Neuronal stem cell (in vitro differentiated cells): ENCODE data around the gene ARL4D.

ENCODE experiments used
- DNase-seq: peaks from one replicate; pipeline ENCODE4 v3.0.0-alpha.2; 2013; ENCODE audit warnings: low spot score
- H2AFZ ChIP-seq: one replicate; pipeline ENCODE4 v1.6.1; 2013; ENCODE audit warnings: mild to moderate bottlenecking, low read length, inconsistent platforms
- H2AK5ac ChIP-seq: 2 replicates; pipeline ENCODE4 v1.6.1; 2013; ENCODE audit warnings: low read depth, mild to moderate bottlenecking, inconsistent platforms, low read length, moderate library complexity, mixed read lengths
- H2BK120ac ChIP-seq: 2 replicates; pipeline ENCODE4 v1.6.1; 2013; ENCODE audit warnings: low read depth, mild to moderate bottlenecking, inconsistent platforms, low read length, moderate library complexity, mixed read lengths
- H2BK12ac ChIP-seq: one replicate; pipeline ENCODE4 v1.6.1; 2013; ENCODE audit warnings: low read length, inconsistent platforms
- H2BK15ac ChIP-seq: 2 replicates; pipeline ENCODE4 v1.6.1; 2013; ENCODE audit warnings: mild to moderate bottlenecking, low read length, inconsistent platforms, mixed read lengths
- H2BK5ac ChIP-seq: one replicate; pipeline ENCODE4 v1.6.1; 2013; ENCODE audit warnings: inconsistent platforms, mild to moderate bottlenecking, low read length, moderate library complexity
- H3K14ac ChIP-seq: one replicate; pipeline ENCODE4 v1.6.1; 2013; ENCODE audit warnings: low read length, inconsistent platforms
- H3K18ac ChIP-seq: 2 replicates; pipeline ENCODE4 v1.6.1; 2013; ENCODE audit warnings: low read length, inconsistent platforms
- H3K23ac ChIP-seq: 2 replicates; pipeline ENCODE4 v1.6.1; 2013; ENCODE audit warnings: low read depth, mild to moderate bottlenecking, mixed read lengths, low read length, inconsistent platforms; ENCODE audit not compliant: poor library complexity
- H3K27ac ChIP-seq: replicated peaks from 3 replicates; pipeline ENCODE4 v1.5.1; 2013; ENCODE audit warnings: low read length, inconsistent platforms
- H3K27me3 ChIP-seq, 3 experiments: 2 replicates each; pipeline ENCODE4 v1.6.1; 2013; ENCODE audit warnings: low read length in 3 of 3, mild to moderate bottlenecking in 2 of 3, inconsistent platforms in 1 of 3, low read depth in 1 of 3, mixed read lengths in 1 of 3, moderate library complexity in 1 of 3; ENCODE audit not compliant: control insufficient read depth in 3 of 3, insufficient read depth in 3 of 3
- H3K36me3 ChIP-seq, 2 donors: replicated peaks in 1 of 2; 2 replicates each; pipeline ENCODE4 v1.6.1; 2013; ENCODE audit warnings: low read length in 2 of 2; ENCODE audit not compliant: control insufficient read depth in 2 of 2, insufficient read depth in 2 of 2
- H3K4ac ChIP-seq: 2 replicates; pipeline ENCODE4 v1.6.1; 2013; ENCODE audit warnings: inconsistent platforms, mild to moderate bottlenecking, low read length, moderate library complexity
- H3K4me1 ChIP-seq, 2 donors: 1 replicate in 1 of 2; 2 replicates in 1 of 2; pipeline ENCODE4 v1.6.1; 2013; ENCODE audit warnings: low read length in 2 of 2, low read depth in 1 of 2; ENCODE audit not compliant: control insufficient read depth in 2 of 2, insufficient read depth in 1 of 2
- H3K4me2 ChIP-seq: one replicate; pipeline ENCODE4 v1.6.1; 2013; ENCODE audit warnings: mild to moderate bottlenecking, low read length, inconsistent platforms; ENCODE audit not compliant: insufficient read depth, poor library complexity, severe bottlenecking
- H3K4me3 ChIP-seq, 2 donors: 2 replicates each; pipeline ENCODE4 v1.5.1; 2013; ENCODE audit warnings: low read length in 2 of 2, mild to moderate bottlenecking in 2 of 2, inconsistent platforms in 1 of 2, moderate library complexity in 1 of 2
- H3K79me1 ChIP-seq: one replicate; pipeline ENCODE4 v1.6.1; 2013; ENCODE audit warnings: low read depth, mild to moderate bottlenecking, inconsistent platforms, low read length, moderate library complexity
- H3K9ac ChIP-seq: one replicate; pipeline ENCODE4 v1.6.1; 2013; ENCODE audit warnings: mild to moderate bottlenecking, low read depth, low read length, inconsistent platforms; ENCODE audit not compliant: poor library complexity
- H3K9me3 ChIP-seq, 2 donors: replicated peaks in 1 of 2; 2 replicates each; pipeline versions ENCODE3 to v1.6.1; 2013; ENCODE audit warnings: low read length in 2 of 2, mild to moderate bottlenecking in 2 of 2, inconsistent platforms in 1 of 2, low read depth in 1 of 2, mixed read lengths in 1 of 2, moderate library complexity in 1 of 2; ENCODE audit not compliant: control insufficient read depth in 2 of 2, insufficient read depth in 1 of 2
- H4K8ac ChIP-seq: one replicate; pipeline ENCODE4 v1.6.1; 2013; ENCODE audit warnings: low read depth, mild to moderate bottlenecking, inconsistent platforms, low read length, moderate library complexity
- H4K91ac ChIP-seq: one replicate; pipeline ENCODE4 v1.6.1; 2013; ENCODE audit warnings: low read length, low read depth, mild to moderate bottlenecking, inconsistent platforms; ENCODE audit not compliant: poor library complexity
- WGBS, 2 donors: extraction: QIAGEN DNeasy Blood & Tissue Kit; methylation state at CpG; one replicate each; pipeline ENCODE4 v1.1.7; 2013; ENCODE audit warnings: missing lambda C conversion rate in 2 of 2, mixed read lengths in 1 of 2; ENCODE audit not compliant: insufficient read length in 2 of 2, insufficient replicate concordance in 1 of 2; ENCODE audit errors: extremely low coverage in 2 of 2; 5-methylcytosine and 5-hydroxymethylcytosine counted together

The ARL4D gene

DNA sequence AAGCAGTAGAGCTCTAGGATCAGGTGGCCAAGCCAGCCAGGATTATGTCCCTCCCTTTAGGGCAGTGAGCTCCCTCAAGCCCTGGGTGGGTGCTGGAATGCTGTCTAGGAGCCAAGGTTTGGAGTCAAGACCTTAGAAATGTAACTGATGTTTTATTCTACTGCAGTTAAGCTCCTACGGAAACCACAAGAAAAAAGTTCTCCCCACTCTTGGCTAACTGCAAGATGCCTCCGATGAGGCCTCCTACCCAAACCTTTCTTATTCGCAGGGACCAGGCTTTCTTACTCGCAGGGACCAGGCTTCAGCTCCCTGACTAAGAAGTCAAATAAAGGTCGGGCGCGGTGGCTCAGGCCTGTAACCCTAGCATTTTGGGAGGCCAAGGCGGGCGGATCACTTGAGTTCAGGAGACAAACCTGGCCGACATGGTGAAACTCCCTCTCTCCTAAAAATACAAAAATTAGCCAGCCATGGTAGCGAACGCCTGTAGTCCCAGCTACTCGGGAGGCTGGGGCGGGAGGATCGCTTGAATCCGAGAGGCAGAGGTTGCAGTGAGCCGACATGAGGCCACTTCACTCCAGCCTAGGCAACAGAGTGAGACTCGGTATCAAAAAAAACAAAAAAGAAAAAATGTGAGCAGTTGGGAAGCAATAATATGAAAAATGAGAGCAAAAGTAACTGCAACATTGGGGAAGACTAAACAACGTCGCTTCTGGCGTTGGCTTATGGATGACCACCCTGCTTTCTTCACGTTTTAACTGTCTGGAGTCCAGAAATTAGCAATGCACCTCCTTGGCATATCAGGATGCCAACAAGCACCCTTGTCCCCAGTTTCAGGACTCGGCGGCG, 31.7 kb upstream of the ARL4D start:
- Histone ChIP-seq H3K14ac (no peak overlapping the region), H3K36me3 (no peaks in the 10 kb centered on the region), H2BK12ac (peak overlapping the region; percentile 95), H4K91ac (no peak overlapping the region), H3K27ac (peak overlapping the region; percentile 38), H3K4me2 (no peak overlapping the region), H3K9me3 (peaks cover 0 to 5% of the 10 kb centered on the region in 2 donors), H3K18ac (peak overlapping the region; percentile 74), H2BK15ac (peak overlapping the region; percentile 95), H4K8ac (no peak overlapping the region), H3K4ac (peak overlapping the region; percentile 78), H3K9ac (peak overlapping the region; percentile 38), H3K4me1 (peaks cover 2 to 11% of the 10 kb centered on the region in 2 donors), H2AK5ac (peak overlapping the region; percentile 97), H3K4me3 (no peak overlapping the region), H3K27me3 (no peaks in the 10 kb centered on the region), H3K23ac (no peak overlapping the region), H3K79me1 (no peaks in the 10 kb centered on the region), H2BK120ac (no peak overlapping the region), H2BK5ac (no peak overlapping the region), H2AFZ (no peak overlapping the region)
- no CpG with 5 or more reads among the region's 25 CpGs for WGBS, 2 donors
- no peak for DNase-seq

DNA sequence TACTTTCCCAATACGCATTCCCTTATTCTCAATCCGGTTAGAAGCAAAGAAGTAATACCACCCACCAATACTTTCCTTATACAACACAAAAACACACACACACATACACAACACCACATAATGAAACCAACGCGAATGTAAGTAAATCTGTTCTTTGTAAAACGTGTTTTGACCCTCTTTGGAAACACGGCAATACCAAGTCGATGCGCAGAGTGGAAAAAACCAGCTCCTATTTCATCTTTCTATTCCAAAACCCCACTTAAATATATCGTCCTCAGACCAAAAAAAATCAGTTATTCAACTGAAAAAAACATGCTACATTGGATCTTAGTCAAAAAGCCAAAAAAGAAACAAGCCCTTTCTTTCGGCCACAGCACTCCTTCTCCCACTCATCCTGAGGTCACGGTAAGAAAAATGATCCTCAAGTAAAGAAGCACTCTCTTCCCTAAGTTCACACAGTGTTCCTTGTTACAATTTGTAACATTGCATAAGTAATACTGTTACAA, 31.0 kb upstream of the ARL4D start:
- peaks cover 0 to 3% of the 10 kb centered on the region in 2 donors for H3K9me3 ChIP-seq
- peak overlapping the region; percentile 38 for H3K9ac ChIP-seq
- H2BK12ac ChIP-seq, result no peak overlapping the region
- no peaks in the 10 kb centered on the region for H3K27me3 ChIP-seq
- peak overlapping the region; percentile 42 for H2AFZ ChIP-seq
- no peak overlapping the region for H2BK15ac ChIP-seq
- peak overlapping the region; percentile 17 for H3K18ac ChIP-seq
- no peak overlapping the region for H4K91ac ChIP-seq
- H2BK5ac ChIP-seq, result peak overlapping the region; percentile 91
- H3K4me2 ChIP-seq, result peak overlapping the region; percentile 56
- no peak overlapping the region for H3K4me3 ChIP-seq
- H2BK120ac ChIP-seq, result no peak overlapping the region
- peak overlapping the region; percentile 96 for H3K27ac ChIP-seq
- no peaks in the 10 kb centered on the region for H3K36me3 ChIP-seq
- WGBS, 2 donors, result 100% methylated on average over 3 of the region's 11 CpGs; no CpG with 5 or more reads in 1 of the 2 donors
- no peak overlapping the region for H3K14ac ChIP-seq
- H2AK5ac ChIP-seq, result no peak overlapping the region
- no peak overlapping the region for H3K23ac ChIP-seq
- H4K8ac ChIP-seq, result no peak overlapping the region
- H3K4me1 ChIP-seq, result peaks cover 3 to 15% of the 10 kb centered on the region in 2 donors
- no peak overlapping the region for H3K4ac ChIP-seq
- peak; percentile 79 for DNase-seq
- no peaks in the 10 kb centered on the region for H3K79me1 ChIP-seq

DNA sequence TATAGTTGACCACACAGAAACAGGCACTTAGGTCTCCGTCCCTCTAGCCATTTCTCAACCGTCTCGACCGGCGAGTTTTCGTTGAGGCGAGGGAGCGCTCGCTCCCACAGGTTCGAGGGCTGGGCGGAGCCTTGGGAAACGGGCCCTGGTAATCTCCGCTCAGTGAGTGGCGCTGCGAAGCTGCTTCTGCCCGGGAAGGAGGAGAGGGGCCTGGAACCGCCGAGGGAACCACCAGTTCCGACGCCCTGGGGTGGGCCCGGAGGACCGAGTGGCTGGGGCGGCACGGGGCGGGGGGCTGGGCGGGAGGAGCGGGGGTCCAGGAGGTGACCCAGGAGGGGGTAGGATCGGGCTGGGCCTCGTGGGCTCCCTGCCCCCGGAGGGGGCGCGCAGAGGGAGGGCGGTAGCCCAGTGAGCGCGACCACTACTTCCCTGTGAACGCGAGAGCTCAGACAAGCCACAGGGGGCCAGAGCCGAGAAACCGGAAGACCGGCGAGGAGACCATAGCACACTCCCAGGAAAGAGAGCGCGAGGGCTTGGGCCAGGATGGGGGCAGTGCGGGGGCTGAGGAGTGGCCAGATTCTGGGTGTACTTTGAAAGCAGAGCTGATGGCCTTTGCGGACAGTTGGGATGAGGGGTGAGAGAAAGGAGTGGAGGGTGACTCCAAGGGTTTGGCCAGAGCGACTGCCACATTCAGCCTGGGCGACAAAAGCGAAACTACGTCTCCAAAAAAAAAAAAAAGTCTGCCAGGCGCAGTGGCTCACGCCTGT, 29.9 kb upstream of the ARL4D start:
- Histone ChIP-seq H3K14ac (no peak overlapping the region), H3K9ac (peak overlapping the region; percentile 35), H3K9me3 (no peaks in the 10 kb centered on the region), H2AFZ (no peak overlapping the region), H2AK5ac (peak overlapping the region; percentile 66), H3K27ac (peak overlapping the region; percentile 96), H2BK120ac (peak overlapping the region; percentile 77), H3K79me1 (no peaks in the 10 kb centered on the region), H3K18ac (peak overlapping the region; percentile 97), H3K4ac (no peak overlapping the region), H3K27me3 (no peaks in the 10 kb centered on the region), H3K4me2 (peak overlapping the region; percentile 56), H4K91ac (no peak overlapping the region), H3K36me3 (no peaks in the 10 kb centered on the region), H3K23ac (peak overlapping the region; percentile 75), H4K8ac (peak overlapping the region; percentile 26), H3K4me1 (peaks cover 10 to 15% of the 10 kb centered on the region in 2 donors), H2BK5ac (peak overlapping the region; percentile 91), H2BK12ac (no peak overlapping the region), H3K4me3 (peak overlapping the region in 1 of 2 donors; percentile 52), H2BK15ac (peak overlapping the region; percentile 47)
- DNase-seq, result peak; percentile 48
- WGBS, 2 donors, result no CpG with 5 or more reads among the region's 51 CpGs

DNA sequence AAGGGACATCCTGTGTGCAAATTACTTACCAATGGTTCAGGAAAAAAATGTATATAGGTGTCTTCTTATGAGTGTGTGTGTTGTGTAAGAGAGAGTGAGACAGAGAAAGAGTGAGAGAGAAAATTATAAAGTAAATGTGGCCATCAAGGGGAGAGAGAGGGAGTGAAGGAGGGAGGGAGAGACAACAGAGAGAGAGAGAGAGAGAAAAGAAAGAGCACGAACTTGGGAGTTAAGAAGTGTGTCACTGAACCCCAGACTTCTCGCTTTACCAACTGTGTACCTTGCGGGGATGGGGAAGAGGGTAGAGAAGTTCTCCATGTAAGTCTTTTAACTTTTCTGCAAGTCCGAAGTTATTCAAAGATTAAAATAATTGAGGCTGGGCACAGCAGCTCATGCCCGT, 28.8 kb upstream of the ARL4D start:
- DNase-seq, result no peak
- no peak overlapping the region for H2BK12ac ChIP-seq
- no peak overlapping the region for H2AFZ ChIP-seq
- no CpG with 5 or more reads among the region's 5 CpGs for WGBS, 2 donors
- H3K23ac ChIP-seq, result no peak overlapping the region
- no peak overlapping the region for H2AK5ac ChIP-seq
- H3K9ac ChIP-seq, result no peak overlapping the region
- H3K4me2 ChIP-seq, result no peak overlapping the region
- no peaks in the 10 kb centered on the region for H3K27me3 ChIP-seq
- H3K4ac ChIP-seq, result no peak overlapping the region
- H3K27ac ChIP-seq, result no peak overlapping the region
- H2BK5ac ChIP-seq, result no peak overlapping the region
- H3K18ac ChIP-seq, result no peak overlapping the region
- H3K4me1 ChIP-seq, result peaks cover 10 to 15% of the 10 kb centered on the region in 2 donors
- H3K14ac ChIP-seq, result no peak overlapping the region
- H3K36me3 ChIP-seq, result no peaks in the 10 kb centered on the region
- H3K9me3 ChIP-seq, result no peaks in the 10 kb centered on the region
- H2BK15ac ChIP-seq, result no peak overlapping the region
- no peak overlapping the region for H4K91ac ChIP-seq
- H2BK120ac ChIP-seq, result no peak overlapping the region
- H4K8ac ChIP-seq, result no peak overlapping the region
- H3K4me3 ChIP-seq, result no peak overlapping the region
- no peaks in the 10 kb centered on the region for H3K79me1 ChIP-seq
